Posterior vena cava (tissue), 2 donors: Measurements from ENCODE around the gene NTM. TPM values are rescaled to one million over a fixed set of nuclear protein-coding genes. Genes with fewer than 3 reads are reported as not detected.

Source experiments
- DNase-seq: peaks from one replicate; pipeline ENCODE4 v3.0.0-alpha.2; 2020; ENCODE audit warnings: low spot score
- intact Hi-C, 2 donors: fragments of 100-400 bp; cut with DNase I; formaldehyde crosslinking; loops; one replicate each; pipeline versions ENCODE4 v1.14.1 to v1.14.2; 2022 to 2023
- total RNA-seq, 2 donors: library from RNA; stranded (reverse); fragmentation: NEBNext Ultra II Directional; extraction: Animal tissue kit (Norgen Biotek cat#: 25700); gene quantifications; one replicate each; pipeline ENCODE4 v1.2.1, GENCODE V29; 2021
- donor health status: DM: yes; HTN: yes; CAD: no.
- donor health status: DM: yes; HTN: yes; CAD: no.

Gene NTM
- total RNA-seq, 2 donors from 2014 or later, result 8.2 to 16.1 TPM

- no peak for DNase-seq
- intact Hi-C loops, result no loop called here
Observed at GRCh38 chr11:131572423-131572822, 202.0 kb downstream of the NTM start.

- no peak for DNase-seq
- intact Hi-C loops, result no loop called here
Observed at GRCh38 chr11:131579932-131580387, 209.5 kb downstream of the NTM start.

DNA sequence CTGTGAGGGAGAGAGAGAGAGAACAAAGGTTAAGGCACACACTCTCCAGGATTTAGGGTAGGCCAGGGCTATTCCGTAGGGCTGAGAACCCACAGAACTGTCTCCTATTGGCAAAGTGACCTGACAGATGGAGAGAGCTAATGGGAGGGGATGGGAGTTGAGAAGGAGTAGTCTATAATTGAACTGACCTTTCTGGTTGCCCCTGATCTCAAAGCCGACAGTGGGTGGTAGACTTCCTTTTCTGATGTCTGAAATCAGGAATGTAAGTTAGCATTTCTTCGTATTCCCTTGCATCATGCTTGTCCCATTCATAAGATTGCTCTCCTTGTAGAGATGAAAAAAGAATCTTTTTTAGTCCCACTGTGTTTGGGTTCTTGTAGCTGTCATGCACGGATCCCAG is 210.1 kb downstream of the NTM start:
- intact Hi-C loops, result no loop called here
- no peak for DNase-seq

GRCh38 chr11:131581046-131581445 is 210.6 kb downstream of the NTM start:
- DNase-seq, result no peak
- intact Hi-C loops, result no loop called here

- intact Hi-C loops, result no loop called here
- DNase-seq, result no peak
Observed at GRCh38 chr11:131582021-131582525, 211.7 kb downstream of the NTM start.

GRCh38 chr11:131583421-131583820 is 213.0 kb downstream of the NTM start:
- no peak for DNase-seq
- intact Hi-C loops, result no loop called here

- intact Hi-C loops, result no loop called here
- DNase-seq, result no peak
Observed at GRCh38 chr11:131583938-131584337, 213.5 kb downstream of the NTM start.

- no peak for DNase-seq
- intact Hi-C loops, result no loop called here
Observed at GRCh38 chr11:131584785-131585592, 214.6 kb downstream of the NTM start.

- intact Hi-C loops, result no loop called here
- no peak for DNase-seq
Observed at GRCh38 chr11:131588057-131588456, 217.6 kb downstream of the NTM start.

DNA sequence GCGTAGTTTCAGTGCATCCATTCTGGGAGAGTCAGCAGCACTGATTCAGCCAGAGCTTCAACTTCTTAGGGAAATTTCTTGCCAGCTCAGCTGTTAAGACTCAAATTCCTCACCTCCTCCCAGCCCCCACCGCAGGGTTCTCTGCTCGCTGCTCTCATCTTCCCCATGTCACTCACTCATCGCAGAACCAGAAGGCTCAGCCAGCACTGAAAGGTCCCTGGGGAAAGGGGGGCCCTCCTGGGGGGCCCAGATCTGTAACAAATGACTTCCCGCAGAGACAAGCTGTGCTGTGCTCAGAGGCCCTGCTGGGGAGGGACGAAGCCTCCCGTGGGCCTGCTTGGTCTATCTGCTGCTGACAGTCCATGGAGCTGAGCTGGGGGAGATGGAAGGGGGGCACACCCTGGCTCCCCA is 220.6 kb downstream of the NTM start:
- DNase-seq, result no peak
- intact Hi-C loops, result no loop called here

DNA sequence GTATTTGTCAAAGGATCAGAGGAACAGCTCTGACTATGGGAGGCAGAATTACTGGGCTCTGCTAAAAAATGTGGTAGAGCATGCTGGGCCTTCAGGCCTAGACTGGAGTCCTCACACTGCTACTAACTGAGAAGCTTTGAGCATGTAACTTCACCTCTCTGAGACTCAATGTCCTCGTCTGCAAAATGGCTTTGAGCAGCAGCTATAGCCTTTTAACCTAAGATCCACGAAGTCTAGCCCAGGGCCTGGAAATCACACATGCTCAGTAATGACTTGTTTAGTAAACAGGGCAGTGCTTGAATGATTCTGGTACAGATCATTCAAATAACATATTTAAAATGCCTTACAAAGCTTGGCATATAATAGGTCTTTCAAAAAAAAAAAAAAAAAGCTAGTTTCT is 221.7 kb downstream of the NTM start:
- no peak for DNase-seq
- intact Hi-C loops, result no loop called here

GRCh38 chr11:131592734-131593133 is 222.3 kb downstream of the NTM start:
- DNase-seq, result no peak
- intact Hi-C loops, result no loop called here

GRCh38 chr11:131593301-131593700 is 222.9 kb downstream of the NTM start:
- no peak for DNase-seq
- intact Hi-C loops, result no loop called here

- DNase-seq, result no peak
- intact Hi-C loops, result loop anchor here in 1 of 2 donors (5.0 kb wide), 1 partner anchor 1752 kb away; no protein-coding TSS in a partner anchor
Observed at GRCh38 chr11:131595797-131596196, 225.4 kb downstream of the NTM start.

- intact Hi-C loops, result loop anchor here in 1 of 2 donors (5.0 kb wide), 1 partner anchor 1749 kb away; no protein-coding TSS in a partner anchor
- no peak for DNase-seq
Observed at GRCh38 chr11:131597890-131598289, 227.5 kb downstream of the NTM start.

DNA sequence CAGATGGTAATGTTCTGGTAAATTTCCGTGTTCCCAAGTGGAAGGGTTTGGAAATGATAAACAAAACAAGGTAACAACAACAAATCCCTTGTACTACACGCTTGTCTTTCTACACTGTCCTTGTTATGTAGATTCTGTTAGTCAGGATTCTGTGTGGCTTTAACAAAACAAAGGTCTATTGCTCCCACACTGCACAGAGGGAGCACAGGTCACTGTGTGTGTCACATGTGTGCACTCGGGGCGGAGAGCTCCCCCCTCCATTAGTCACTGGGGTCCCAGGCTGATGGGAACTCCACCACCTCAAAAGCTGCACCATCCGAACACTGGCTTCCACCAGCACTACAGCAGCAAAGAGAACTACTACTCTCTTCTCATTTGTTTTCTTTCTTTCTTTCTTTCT is 227.9 kb downstream of the NTM start:
- DNase-seq, result no peak
- intact Hi-C loops, result loop anchor here in 1 of 2 donors (5.0 kb wide), 1 partner anchor 1749 kb away; no protein-coding TSS in a partner anchor

DNA sequence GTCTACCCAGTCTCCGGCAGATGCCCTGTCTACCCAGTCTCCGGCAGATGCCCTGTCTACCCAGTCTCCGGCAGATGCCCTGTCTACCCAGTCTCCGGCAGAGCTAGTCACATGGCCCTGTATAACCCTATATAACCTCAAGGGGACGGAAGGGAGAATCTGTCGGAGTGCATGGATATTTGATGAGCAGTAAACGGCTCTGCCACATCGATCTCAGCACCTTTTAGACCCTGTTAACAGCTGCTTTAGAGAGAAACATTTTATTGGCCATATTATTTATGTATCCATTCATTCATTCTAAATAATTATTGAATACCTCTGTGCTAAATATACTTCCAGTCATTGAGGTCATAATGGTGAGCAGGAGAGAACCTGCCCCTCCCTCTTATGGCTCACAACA is 228.9 kb downstream of the NTM start:
- intact Hi-C loops, result loop anchor here in 1 of 2 donors (5.0 kb wide), 1 partner anchor 1748 kb away; no protein-coding TSS in a partner anchor
- no peak for DNase-seq

DNA sequence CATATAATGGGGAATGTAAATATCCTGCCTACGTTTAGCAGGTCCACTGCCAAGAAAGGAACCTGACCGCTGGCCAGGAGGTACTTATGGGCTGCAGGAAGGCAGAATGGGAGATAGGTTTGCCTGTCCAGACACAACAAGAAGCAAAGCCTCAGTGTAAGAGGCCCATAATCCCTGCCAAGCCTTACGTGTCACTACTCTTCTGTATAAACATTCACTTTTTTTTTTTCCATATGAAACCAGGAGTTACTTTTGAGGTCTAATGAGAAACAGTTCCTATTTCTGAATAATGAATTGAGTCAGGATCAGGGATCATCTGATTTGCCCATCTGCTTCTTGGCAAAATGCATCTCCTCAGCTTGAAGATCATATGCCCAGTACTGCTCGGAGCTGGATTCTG is 230.2 kb downstream of the NTM start:
- intact Hi-C loops, result no loop called here
- no peak for DNase-seq

DNA sequence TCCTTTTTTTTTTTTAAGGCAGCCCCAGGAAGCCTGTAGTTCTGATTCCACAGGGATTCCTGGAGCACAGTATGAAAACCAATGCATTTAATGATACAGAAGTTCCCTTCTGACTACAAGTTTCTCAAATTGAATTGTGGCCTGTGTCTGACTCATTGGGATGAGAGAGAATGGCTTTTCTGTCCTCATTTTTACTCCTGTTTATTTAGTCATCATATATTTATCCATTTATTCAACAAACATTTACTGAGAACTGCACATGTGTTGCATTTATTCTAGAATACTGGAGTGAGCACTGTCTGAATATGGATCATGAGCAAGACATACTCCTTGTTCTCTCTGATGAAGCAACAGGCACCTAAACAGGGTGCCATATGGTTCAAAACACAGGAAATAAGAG is 231.2 kb downstream of the NTM start:
- no peak for DNase-seq
- intact Hi-C loops, result no loop called here

GRCh38 chr11:131602431-131602830 is 232.0 kb downstream of the NTM start:
- no peak for DNase-seq
- intact Hi-C loops, result no loop called here

- DNase-seq, result no peak
- intact Hi-C loops, result no loop called here
Observed at GRCh38 chr11:131606811-131607335, 236.5 kb downstream of the NTM start.
